Skeletal muscle cell (primary cell): Measurements from ENCODE around the gene GPHN.
"Not testable (repeated sequence)": the region's sequence is repeated elsewhere in the genome, so short reads cannot be mapped to it uniquely, and the experiment has no call there.

ENCODE experiments used
- DNase-seq: peaks from one replicate; pipeline ENCODE4 v3.0.0-alpha.2; 2010; ENCODE audit warnings: low read depth
- H3K4me3 ChIP-seq: 2 replicates; pipeline ENCODE4 v1.5.1; 2011; ENCODE audit warnings: low read depth, mild to moderate bottlenecking, control low read depth, low read length, moderate library complexity

The GPHN gene

DNA sequence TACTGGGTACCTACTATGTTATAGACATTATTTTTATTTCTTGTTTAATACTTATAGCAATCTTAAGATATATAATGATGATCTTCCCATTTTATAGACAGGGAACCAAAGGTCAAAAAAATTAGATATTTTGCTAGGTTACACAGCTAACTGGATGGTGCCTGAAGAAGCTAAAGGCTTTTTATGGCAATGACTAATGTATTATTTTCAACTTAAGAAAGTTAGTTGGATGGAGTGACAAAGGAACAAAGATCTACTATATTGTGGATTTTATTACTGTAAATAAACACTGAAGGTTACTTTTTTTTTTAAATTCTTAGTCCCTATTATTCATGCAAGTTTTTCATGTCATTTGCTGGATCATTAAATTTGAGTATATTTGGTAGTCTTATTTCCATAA, 227.9 kb downstream of the GPHN start:
- DNase-seq = no peak
- no peak overlapping the region for H3K4me3 ChIP-seq

DNA sequence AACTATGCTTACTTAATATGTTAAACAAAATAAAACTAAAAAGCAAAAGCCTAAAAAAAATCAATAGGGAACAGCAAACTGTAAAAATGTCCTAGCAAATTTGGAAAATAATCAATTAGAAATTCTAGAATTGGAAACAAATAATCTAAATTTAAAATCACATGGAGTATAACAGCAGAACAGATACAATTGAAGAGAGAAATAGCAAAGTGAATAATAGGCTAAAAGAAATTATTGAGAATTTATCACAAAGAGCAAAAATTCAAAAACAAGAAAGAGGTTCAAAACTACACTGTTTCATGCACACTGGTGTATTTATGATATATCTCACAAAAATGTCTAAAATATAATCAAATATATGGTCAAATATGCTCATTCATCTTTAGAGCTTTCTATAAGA, 231.9 kb downstream of the GPHN start:
- H3K4me3 ChIP-seq = no peak overlapping the region
- DNase-seq = no peak

DNA sequence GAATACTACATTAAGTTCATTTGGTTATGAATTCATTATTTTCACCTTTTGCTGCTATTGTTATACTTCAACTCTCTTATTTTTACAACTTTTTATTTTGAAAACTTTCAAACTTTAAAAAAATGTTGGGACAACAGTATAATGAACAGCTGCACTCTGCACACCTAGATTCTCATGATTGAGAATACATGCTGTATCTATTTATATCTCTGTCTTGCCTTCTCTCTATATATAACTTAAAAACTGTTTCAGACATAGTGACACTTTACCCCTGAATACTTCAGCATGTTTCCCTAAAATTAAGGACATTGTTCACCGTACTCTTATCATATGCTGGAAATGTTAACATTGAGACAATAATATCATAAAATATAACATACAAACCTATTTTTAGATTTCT, 237.1 kb downstream of the GPHN start:
- no peak overlapping the region for H3K4me3 ChIP-seq
- no peak for DNase-seq

DNA sequence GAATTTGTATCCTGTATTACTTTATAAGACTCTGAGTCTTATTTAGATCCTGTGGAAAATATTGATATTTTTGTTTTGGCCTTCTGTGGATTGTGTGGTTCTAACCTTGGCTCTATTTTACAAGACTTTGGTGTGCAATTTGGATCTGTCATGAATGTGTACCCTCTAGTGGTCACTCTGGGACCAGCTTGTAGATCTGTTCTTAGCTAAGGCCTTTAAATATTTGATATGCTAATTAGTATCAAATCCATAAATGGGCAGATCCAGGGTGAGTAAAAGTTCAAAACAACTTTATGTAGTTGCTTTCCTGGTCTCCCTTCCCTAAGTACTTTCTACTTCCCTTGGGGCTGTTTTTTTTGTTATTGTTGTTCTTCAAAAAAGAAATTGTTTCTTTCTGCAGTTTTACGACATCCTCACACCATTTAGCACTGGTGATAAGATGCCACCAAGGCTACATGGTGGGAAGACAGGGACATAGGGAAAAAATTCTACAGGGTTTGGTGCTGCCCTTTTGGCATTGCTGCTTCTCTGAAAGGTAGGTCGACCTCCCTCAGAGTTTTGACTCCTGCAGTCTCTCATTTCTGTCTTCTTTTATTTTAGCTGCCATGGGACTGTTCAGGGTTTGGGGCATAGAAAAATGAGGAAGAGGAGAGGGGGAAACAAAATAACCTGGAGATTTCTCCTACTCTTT, 238.5 kb downstream of the GPHN start:
- DNase-seq = peak; percentile 5
- H3K4me3 ChIP-seq = no peak overlapping the region

DNA sequence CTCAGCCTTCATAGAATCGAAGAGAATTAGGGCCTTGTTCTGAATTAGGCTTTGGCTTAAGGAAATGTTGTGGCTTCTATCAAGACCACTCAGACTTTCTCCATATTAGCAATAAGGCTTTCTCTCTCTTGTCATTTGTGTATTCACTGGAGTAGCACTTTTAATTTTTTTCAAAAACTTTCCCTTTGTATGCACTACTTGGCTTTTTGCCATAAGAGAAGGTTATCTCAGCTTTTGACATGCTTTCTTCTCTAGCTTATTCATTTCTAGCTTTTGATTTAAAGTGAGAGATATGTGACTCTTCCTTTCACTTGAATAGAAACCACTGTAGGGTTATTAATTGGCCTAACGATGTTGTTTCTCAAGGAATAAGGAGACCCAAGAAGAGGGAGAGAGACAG, 244.2 kb downstream of the GPHN start:
- no peak for DNase-seq

DNA sequence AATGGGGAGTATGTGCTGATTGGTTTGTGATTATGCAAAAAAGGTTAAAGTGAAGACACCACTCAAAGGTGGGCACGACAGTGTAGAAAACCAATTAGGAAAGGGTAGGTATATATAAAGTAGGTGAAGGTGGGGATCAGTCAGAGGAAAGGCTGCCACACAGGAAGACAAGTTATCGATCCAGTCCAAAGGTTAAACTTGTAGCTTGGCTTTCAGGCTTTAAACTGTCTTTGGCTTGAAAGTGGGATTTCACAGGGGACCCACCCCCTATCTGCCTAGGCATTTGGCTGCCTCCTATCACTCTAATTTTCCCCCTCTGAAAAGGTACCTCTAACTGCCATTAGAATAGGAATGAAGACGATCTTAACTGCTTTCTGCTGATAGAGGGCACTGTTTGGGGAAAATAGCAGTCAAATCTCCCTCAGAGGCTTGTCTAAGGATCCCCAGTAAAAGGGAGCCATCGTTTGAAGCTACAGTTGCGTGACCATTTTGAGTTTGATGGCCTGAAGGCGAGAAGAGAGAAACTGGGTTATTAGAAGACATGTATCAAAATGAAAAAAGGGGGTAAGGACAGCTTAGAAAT, 250.2 kb downstream of the GPHN start:
- DNase-seq = no peak
- H3K4me3 ChIP-seq = no peak overlapping the region

More for the DNA sequence above, 244.2 kb downstream of the GPHN start:
- no peak overlapping the region for H3K4me3 ChIP-seq

DNA sequence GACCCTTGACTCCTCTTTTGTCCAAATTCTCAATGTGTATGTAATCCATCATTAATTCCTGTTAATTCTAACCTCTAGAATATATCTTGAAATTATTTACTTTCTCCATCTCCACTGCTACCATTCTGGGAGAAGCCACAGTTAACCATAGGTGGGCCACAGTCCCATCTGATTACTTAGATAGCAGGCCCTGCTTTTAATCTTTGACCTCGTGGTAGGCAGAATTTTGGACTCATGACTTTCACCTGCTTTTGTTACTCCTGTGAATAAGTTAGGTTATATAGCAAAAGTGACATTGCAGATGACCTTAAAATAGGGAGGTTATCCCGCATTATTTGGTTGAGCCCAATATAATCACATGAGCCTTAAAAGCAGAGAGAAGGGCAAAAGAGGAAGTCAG, 264.2 kb downstream of the GPHN start:
- DNase-seq = no peak
- H3K4me3 ChIP-seq = no peak overlapping the region

DNA sequence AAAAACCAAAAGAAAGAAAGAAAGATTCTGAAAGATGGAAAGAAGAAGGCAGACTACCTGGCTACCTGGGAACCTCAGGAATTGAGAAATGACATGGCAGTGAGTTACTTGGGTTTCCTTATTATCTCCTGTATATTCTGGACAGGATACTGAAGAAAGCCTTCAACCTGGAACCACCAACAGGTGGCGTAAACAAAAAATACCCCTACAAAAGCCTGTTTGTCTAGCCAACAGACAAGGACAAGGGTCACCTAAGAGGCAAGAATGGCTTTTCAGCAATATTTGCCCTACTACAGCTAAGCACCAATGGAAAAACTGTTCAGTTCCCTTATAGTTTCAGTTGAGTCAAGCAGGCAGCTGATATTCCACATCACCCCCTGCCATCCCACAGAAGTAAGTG, 274.9 kb downstream of the GPHN start:
- no peak for DNase-seq
- no peak overlapping the region for H3K4me3 ChIP-seq

DNA sequence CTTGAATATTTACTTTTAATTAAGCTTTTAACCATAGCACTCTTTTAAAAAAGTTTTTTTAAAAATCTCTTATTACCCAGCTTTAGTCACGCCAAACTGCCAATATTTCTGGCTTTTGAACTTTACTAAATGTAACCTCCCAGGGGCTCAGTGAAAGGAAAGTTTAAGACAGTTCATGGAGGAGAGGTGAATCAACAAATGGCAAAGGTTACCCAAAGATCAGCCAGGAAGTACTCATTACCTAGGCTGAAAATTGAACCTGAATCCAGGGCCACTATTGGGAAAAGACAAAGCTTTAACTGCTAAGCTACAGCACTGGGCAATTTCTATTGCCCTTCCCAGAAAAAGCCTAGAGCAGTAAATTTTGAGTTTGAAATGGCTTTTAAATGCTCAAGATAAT, 282.2 kb downstream of the GPHN start:
- DNase-seq = no peak
- no peak overlapping the region for H3K4me3 ChIP-seq

DNA sequence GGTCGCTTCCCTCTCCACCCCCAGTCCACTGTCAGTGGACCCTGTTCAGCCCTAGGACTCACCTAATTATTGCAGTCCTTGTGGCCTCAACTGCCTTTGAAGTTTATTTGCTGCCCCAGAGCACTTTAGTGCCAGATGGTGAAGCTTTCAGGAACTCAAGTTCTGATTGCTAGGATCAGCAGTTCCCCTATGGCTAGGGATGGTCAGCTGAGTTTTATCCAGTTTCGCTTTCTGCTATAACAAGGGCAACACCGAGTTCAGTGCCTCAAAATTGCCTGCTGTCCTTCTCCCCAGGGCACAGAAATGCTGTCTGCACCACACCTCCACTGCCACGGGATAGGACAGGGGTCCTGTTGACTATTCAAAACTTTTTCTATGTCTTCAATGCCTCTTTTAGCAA, 295.0 kb downstream of the GPHN start:
- no peak for DNase-seq
- no peak overlapping the region for H3K4me3 ChIP-seq

DNA sequence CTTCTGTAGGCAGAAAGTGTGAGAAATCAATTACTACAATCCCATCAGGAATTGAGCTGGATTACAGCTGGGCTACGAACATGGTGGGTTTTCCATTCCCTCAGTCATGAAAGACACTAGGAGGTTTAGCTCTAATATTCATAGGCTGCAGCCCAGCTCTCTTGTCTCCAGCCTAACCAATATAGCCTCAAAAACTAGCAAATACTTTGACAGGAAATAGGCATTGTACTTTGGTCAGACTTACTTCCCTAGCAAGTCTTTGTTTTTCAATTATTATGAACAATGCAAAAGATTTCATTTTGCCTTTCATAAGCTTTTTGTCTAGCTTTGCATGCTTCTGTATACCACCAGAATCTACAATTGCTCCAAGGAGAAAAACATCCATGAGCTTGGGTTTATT, 296.2 kb downstream of the GPHN start:
- no peak overlapping the region for H3K4me3 ChIP-seq
- DNase-seq = no peak

DNA sequence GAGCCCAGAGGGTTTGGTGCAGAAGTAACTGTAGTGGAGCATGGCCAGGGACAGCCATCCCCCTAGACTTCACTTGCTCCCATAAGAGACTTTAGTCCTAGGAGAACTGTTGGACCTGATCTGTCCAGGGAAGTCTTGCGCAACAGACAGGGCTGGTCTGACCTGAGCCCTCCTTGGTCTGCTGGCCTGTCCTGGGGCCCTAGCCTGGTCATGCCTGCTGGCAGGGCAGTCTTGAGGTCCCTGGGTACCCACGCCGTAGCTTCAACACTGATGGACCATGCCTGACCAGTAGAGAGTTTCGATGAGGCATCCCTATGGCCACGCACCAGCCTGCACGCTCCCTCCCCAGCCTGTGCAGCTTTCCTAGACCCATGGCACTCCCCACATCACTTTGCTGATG, 305.7 kb downstream of the GPHN start:
- no peak overlapping the region for H3K4me3 ChIP-seq
- DNase-seq = no peak

DNA sequence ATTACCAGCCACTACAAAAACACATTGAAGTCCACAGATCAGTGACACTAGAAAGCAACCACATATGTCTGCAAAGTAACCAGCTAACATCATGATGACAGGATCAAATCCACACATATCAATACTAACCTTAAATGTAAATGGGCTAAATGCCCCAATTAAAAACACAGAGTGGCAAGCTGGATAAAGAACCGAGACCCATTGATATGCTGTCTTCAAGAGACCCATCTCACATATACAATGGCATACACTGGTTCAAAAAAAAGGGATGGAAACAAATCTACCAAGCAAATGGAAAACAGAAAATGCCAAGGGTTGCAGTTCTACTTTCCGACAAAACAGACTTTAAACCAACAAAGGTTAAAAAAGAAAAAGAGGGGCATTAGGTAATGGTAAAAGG, 307.7 kb downstream of the GPHN start:
- DNase-seq = no peak
- no peak overlapping the region for H3K4me3 ChIP-seq

DNA sequence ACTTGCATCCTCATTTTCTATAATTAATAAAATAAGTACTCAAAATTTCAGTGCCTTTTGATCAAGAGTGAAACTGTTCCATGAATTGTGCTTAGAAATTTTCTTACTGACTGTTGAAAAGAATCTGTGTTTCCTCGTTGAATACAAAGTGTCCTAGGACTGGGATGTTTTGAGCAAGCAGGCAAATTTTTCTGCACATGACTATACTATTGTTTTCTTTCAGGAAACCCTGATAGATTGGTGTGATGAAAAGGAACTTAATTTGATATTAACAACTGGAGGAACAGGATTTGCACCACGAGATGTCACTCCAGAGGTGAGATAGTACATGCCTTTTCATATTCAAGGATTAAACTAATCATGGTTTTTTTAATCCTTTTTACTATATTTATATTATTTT, 316.3 kb downstream of the GPHN start:
- DNase-seq = no peak
- H3K4me3 ChIP-seq = no peak overlapping the region

DNA sequence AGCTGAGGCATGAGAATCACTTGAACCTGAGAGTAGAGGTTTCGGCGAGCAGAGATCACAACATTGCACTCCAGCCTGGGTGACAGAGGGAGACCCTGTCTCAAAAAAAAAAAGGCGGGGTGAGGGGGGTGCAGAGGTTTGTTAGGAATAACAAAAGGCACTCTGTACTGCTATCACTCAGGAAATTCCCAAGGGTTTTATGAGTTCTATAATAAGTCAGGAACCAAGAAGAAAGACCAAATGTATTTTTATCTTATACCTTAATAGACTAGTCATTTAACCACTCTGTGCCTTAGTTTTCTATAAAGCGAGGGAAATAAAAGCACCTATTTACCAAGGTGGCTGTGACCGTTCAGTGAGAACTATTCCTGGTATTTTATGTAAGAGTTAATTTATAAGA, 319.2 kb downstream of the GPHN start:
- no peak for DNase-seq
- no peak overlapping the region for H3K4me3 ChIP-seq

DNA sequence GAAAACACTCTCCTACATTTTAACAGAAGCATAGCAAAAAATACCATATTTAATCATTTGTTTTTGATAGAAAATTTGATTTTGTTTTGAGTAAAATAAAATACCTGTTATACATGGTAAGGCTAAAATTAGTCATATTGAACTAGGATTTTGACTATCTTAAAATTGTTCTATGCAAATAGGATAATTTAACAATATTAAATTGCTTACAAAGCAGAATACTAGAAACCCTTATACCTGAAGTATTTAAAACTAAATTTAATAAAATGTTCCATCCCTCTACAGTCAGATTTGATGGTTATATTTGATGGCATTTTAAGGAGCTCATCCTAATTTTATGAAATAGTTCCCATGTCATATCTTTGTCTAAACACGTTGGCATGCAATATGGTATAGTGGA, 323.2 kb downstream of the GPHN start:
- no peak for DNase-seq
- H3K4me3 ChIP-seq = no peak overlapping the region

DNA sequence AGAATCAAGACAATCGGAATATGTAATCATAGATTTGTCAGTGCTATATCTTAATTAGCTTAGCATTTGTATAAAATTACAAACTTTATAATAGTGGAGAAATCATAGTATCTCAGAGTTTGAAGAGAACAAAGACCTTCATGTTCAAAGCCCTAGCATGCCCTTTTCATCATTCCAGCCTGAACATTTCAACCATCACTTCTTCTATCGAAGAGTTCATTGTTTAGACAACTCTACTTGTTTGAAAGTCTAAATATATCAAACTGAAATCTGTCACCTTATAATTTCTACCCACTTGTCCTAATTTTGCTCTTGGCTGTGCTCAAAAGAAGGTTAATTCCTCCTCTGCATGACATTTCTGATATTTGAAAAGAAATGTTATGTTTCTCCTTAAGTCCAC, 325.9 kb downstream of the GPHN start:
- DNase-seq = no peak
- H3K4me3 ChIP-seq = no peak overlapping the region

DNA sequence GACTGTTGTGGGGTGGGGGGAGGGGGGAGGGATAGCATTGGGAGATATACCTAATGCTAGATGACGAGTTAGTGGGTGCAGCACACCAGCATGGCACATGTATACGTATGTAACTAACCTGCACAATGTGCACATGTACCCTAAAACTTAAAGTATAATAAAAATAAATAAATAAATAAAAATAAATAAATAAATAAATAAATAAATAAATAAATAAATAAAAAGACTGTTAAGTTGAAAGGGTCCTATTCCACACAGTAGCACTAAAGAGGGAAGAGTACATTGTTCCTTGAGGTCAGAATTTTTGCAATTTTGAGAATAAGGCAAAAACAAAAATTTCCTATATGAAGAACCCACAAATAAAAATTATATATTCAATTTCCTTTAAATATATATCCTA, 329.5 kb downstream of the GPHN start:
- not testable (repeated sequence) for DNase-seq

DNA sequence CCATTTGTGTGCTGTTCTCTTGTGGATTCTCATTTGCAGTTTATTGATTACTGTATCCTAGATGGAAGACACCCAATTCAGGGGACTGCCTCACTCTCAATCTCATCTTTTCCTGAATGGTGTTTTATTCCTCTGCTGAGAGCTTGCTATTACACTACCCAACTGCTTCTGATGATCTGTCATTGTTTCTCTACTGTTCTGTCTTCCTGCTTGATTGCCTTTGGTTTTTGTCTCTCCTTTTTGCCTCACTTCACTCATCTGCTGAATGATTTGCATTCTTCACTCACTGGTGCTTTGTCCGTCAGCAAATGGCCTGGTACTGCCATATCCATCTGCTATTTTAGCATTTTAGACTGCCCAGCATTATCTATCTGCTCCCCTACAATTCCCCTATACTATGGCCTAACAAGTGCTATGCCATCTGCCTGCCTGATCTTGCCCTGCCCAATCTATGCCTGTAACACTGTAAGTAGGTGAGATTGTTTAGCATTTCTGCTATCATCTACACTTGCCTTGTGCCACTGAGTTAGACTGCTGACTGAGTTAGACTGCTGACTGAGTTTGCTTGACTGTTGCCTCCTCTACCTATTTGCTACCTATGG, 335.1 kb downstream of the GPHN start:
- no peak for DNase-seq
- no peak overlapping the region for H3K4me3 ChIP-seq

More for the DNA sequence above, 329.5 kb downstream of the GPHN start:
- H3K4me3 ChIP-seq = not testable (repeated sequence)

DNA sequence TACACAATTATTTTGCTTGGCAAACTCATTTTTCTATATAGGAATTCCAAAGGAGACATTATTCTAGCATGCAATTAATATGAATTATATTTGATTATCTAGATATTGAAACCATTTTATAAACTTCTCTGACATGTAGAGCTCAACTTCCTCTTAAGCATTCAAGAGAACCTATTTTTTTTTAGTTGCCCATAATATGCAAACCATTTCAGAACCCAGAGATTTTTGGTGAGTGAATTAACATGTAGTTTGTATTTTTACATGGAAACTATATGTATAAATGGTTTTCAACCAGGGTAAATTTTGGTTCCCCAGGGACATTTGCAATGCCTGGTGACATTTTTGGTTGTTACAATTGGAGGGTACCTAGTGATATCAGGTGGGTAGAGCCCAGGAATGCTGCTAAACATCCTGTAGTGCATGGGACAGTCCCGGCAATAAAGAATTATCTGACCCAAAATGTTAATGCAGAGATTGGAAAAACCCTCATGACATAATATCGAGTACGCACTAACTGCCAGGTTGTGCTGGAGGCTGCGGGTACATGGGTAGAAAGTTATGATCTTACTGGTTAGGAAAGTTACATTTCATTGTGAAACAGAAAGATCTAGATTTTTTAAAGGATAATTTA, 342.4 kb downstream of the GPHN start:
- H3K4me3 ChIP-seq = no peak overlapping the region
- DNase-seq = no peak

DNA sequence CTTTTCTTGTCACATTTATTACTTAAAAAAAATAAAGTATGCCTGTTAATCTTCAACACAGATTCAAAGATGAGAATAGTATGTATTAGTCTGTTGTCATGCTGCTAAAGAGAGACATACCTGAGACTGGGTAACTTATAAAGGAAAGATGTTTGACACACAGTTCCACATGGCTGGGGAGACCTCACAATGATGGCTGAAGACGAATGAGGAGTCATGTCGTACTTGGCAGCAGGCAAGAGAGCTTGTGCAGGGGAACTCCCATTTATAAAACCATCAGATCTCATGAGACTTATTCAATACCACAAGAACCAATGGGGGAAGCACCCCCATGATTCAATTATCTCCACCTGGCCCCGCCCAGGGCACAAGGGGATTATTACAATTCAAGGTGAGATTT, 345.4 kb downstream of the GPHN start:
- no peak for DNase-seq

More for the DNA sequence above, 345.4 kb downstream of the GPHN start:
- no peak overlapping the region for H3K4me3 ChIP-seq
